OCI-LY7 (cell line): Measurements from ENCODE around the gene SECTM1.

Source experiments
- EZH2phosphoT487 ChIP-seq: fragments of 200-600 bp; sonication (generic); IDR thresholded peaks from 2 replicates; pipeline ENCODE4 v1.6.1; 2018; ENCODE audit warnings: low read depth, borderline replicate concordance, mild to moderate bottlenecking, mixed run types, antibody characterized with exemption, low read length, moderate library complexity, mixed read lengths
- TF ChIP-seq, protein P1 (sequence below): fragments of 200-600 bp; sonication (generic); conservative IDR thresholded peaks from 2 replicates; pipeline ENCODE4 v1.5.1; 2014; ENCODE audit warnings: mild to moderate bottlenecking, antibody characterized with exemption, low read length, moderate library complexity, mixed read lengths

- TF ChIP-seq, protein P1, sequence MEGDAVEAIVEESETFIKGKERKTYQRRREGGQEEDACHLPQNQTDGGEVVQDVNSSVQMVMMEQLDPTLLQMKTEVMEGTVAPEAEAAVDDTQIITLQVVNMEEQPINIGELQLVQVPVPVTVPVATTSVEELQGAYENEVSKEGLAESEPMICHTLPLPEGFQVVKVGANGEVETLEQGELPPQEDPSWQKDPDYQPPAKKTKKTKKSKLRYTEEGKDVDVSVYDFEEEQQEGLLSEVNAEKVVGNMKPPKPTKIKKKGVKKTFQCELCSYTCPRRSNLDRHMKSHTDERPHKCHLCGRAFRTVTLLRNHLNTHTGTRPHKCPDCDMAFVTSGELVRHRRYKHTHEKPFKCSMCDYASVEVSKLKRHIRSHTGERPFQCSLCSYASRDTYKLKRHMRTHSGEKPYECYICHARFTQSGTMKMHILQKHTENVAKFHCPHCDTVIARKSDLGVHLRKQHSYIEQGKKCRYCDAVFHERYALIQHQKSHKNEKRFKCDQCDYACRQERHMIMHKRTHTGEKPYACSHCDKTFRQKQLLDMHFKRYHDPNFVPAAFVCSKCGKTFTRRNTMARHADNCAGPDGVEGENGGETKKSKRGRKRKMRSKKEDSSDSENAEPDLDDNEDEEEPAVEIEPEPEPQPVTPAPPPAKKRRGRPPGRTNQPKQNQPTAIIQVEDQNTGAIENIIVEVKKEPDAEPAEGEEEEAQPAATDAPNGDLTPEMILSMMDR: no peak
- no peak for TF ChIP-seq EZH2phosphoT487
These were observed 11.8 kb upstream of the SECTM1 start for GRCh38 chr17:82345151-82345976.
